CD4-positive, alpha-beta T cell treated with Interleukin-17A for 1 hour (primary cell): ENCODE data around the gene TNFSF10.
A peak's percentile ranks its signal among the peaks of the same experiment; 100 is the strongest.
"Not testable (repeated sequence)": the region's sequence is repeated elsewhere in the genome, so short reads cannot be mapped to it uniquely, and the experiment has no call there.

Experiments
- DNase-seq: peaks from one replicate; pipeline ENCODE4 v3.0.0-alpha.2; 2020

The TNFSF10 gene

GRCh38 chr3:172522871-172523818, at the start of gene TNFSF10:
Gene TNFSF10 (minus strand): TSS chr3:172523430. CDS start chr3:172523384, 46 bp downstream.
- DNase-seq = peak; percentile 81

GRCh38 chr3:172569128-172570008, 46.1 kb upstream of the TNFSF10 start:
- DNase-seq = no peak

- DNase-seq = no peak
Measured at GRCh38 chr3:172568701-172569100, 45.5 kb upstream of the TNFSF10 start.

GRCh38 chr3:172566785-172567184, 43.6 kb upstream of the TNFSF10 start:
- not testable (repeated sequence) for DNase-seq

- no peak for DNase-seq
Measured at GRCh38 chr3:172564499-172564898, 41.3 kb upstream of the TNFSF10 start.

GRCh38 chr3:172562871-172563865, 39.9 kb upstream of the TNFSF10 start:
- peak; percentile 41 for DNase-seq

- DNase-seq = no peak
Measured at GRCh38 chr3:172561897-172562640, 38.8 kb upstream of the TNFSF10 start.

GRCh38 chr3:172560586-172560985, 37.4 kb upstream of the TNFSF10 start:
- DNase-seq = no peak

- no peak for DNase-seq
Measured at GRCh38 chr3:172560026-172560425, 36.8 kb upstream of the TNFSF10 start.

- DNase-seq = no peak
Measured at GRCh38 chr3:172559020-172559419, 35.8 kb upstream of the TNFSF10 start.

- no peak for DNase-seq
Measured at GRCh38 chr3:172557515-172558220, 34.4 kb upstream of the TNFSF10 start.

GRCh38 chr3:172553526-172554252, 30.5 kb upstream of the TNFSF10 start:
- DNase-seq = no peak

- DNase-seq = no peak
Measured at GRCh38 chr3:172552607-172553006, 29.4 kb upstream of the TNFSF10 start.

GRCh38 chr3:172551874-172552273, 28.6 kb upstream of the TNFSF10 start:
- no peak for DNase-seq

GRCh38 chr3:172550347-172550943, 27.2 kb upstream of the TNFSF10 start:
- DNase-seq = peak; percentile 20

GRCh38 chr3:172549144-172549543, 25.9 kb upstream of the TNFSF10 start:
- no peak for DNase-seq

- no peak for DNase-seq
Measured at GRCh38 chr3:172546628-172547214, 23.5 kb upstream of the TNFSF10 start.

- no peak for DNase-seq
Measured at GRCh38 chr3:172546105-172546504, 22.9 kb upstream of the TNFSF10 start.

- no peak for DNase-seq
Measured at GRCh38 chr3:172544404-172544803, 21.2 kb upstream of the TNFSF10 start.
